Sciatic nerve (tissue), 2 donors: ENCODE data around the gene AGRP. TPM values are rescaled to one million over a fixed set of nuclear protein-coding genes. Genes with fewer than 3 reads are reported as not detected.
A peak's percentile ranks its signal among the peaks of the same experiment; 100 is the strongest.
"Not testable (repeated sequence)": the region's sequence is repeated elsewhere in the genome, so short reads cannot be mapped to it uniquely, and the experiment has no call there.

ENCODE experiments used
- ATAC-seq: fragments of 200-7000 bp; cut with Tn5 transposase; one replicate; pipeline ENCODE4 v1.9.1; 2020; ENCODE audit warnings: mild to moderate bottlenecking, moderate library complexity
- DNase-seq: peaks from one replicate; pipeline ENCODE4 v3.0.0-alpha.2; 2020; ENCODE audit warnings: low spot score
- intact Hi-C: fragments of 100-400 bp; cut with DNase I; formaldehyde crosslinking; loops from one replicate; pipeline ENCODE4 v1.14.2; 2022
- total RNA-seq: library from RNA; stranded (reverse); fragmentation: NEBNext Ultra II Directional; extraction: Animal tissue kit (Norgen Biotek cat#: 25700); gene quantifications from one replicate; pipeline ENCODE4 v1.2.1, GENCODE V29; 2021
- donor health status: DM: no; HTN: no; CAD: no.
- donor health status: DM: no; HTN: no; CAD: no.

Gene AGRP
- total RNA-seq: not detected

DNA sequence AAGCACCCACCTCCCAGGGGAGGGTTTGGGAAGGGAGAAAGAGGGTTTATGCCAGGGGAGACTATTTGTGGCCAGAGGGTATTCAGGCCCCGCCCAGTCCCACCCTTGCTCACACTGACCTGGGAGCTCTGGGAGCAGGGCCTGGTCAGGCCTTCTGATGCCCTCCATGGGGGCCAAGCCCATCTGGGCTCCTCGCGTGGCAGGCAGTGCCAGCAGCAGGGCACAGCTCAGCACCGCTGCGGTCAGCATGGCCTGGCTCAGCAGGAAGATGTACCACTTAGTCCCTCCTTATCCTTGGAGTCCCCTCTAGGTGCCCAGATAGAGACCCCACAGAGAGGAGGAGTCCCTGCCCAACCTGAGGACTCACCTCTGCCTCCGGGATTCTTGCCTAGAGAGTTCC, at the start of gene AGRP:
TSS of gene AGRP (minus strand) at position 398 of the 400 bp plus-strand sequence. CDS start at position 249, 149 bp downstream.
- no peak for DNase-seq

DNA sequence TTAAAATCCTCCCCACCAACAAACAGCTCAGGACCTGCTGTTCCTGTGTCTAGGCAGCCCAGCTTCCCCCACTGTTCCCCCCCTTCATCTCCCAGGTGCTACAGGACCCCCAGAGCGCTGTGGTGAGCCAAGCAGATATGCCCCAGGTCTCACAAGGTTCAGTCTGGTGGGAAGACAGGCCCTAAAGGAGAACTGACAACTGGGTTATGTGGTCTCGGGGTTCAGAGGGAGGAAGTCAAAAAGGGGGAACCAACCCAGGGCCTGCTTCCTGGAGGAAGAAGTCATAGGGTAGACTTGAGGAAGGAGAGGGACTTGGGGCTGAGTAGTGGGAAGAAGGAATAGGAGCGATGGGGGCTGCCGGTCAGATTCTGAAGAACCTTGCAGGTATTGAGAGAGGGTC, 47.9 kb upstream of the AGRP start:
- intact Hi-C loops: no loop called here
- ATAC-seq (peak; percentile 4), DNase-seq (no peak)

More for the DNA sequence above, at the start of gene AGRP:
- no peak for ATAC-seq
- intact Hi-C loops: no loop called here

DNA sequence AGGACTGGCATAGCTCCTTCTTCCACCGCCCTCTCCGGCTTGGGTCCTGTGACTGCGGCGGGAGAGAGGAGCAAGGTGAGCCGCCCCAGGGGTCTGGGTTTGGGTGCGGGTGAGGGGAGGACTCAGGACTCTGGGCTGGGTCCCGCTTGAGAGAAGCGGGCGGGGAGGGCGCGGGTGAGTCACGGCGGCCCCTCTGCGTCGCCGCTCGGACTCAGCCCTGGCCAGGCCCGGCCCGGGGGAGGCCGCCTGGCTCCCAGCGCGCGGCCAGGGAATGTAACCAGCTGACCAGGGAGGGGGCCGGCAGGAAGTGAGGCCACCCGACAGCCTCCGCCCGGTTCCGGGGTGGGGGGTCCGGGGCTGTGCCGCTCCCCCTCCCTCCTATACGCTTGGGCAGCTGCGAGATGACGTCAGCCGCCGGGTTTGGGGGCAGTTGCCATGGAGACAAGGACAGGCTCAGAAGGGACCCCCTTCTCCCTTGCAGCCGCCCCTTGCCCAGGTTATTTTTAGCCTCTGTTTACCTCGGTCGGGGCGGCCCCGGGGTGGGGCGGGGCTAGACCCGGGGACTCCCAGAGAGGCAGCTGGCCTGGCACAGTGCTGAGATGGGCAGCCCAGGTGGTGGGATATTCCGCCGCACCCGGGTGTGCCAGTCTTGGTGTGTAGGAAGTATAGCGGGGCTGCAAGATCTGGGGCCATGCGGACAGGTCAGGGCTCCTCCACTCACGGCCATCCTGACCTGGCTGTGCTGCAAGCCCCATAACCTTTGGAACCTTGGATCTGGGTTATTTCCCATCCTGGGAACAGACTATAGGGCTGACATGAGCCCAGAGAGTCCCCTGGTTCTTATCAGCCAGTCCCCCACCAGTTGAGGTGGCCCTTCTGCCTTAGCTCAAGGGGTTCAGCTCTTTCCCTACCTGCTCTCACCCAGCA, 46.9 kb upstream of the AGRP start:
- DNase-seq (peak; percentile 84), ATAC-seq (peak; percentile 85)
- intact Hi-C loops: no loop called here

DNA sequence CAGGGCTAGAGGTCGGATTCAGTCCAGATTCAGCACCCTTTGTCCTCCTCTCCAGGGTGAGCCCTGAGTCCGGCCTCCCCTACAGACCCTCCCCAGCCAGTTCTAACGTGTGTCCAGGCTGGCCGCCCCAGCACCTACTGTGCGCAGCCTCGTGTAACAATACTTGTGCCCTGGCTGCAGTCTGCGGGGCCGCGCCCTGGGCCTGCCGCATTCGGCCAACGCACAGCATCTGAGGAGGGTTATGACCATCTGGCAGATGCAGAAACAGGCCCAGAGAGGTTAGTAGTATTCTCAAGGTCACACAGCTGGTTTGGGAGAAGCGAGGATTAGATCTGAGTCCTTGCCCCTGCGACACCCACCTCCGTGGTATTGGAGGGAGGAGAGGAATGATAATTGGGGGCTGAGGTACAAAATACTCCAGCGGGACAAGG, 46.2 kb upstream of the AGRP start:
- DNase-seq (no peak), ATAC-seq (peak; percentile 19)
- intact Hi-C loops: loop anchor here (10.0 kb wide), 1 partner anchor 135 kb away; the partner anchor contains the start of genes ACD, C16orf86, ENKD1 and PARD6A

DNA sequence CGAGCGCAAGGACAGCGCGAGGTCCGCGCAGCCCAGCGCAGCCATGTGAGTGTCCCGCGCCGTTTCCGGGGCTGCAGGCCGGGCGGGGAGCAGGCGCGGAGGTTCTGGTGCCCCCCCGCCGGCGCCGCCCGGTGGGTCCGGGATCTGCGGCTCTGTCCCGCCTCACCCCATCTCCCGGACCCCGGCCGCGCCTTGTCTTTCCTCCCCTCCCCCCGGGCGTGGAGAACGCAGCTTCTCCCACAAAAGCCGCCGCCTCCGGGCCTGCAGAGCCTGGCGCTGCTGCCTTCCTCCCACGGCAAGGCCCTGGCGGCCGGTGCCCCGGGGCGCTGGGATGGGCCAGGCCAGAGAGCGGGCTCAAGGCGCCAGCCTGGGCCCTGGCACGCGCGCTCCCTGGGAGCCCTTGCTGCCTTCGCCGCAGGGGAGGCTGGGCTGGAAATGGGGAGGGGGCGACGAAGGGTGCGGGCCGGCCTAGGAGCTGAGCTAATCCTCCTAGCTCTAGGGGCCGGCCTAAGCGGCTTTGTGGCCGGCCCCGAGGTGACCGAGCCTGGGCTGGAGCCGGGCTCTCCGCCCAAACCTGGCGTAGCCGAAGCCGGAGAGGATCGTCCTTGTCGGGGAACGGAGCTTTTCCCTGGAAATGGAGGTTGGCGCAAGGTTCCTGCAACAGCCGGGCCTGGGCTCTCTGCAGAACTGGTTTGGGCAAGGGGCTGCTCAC, 45.7 kb upstream of the AGRP start:
- DNase-seq: peak; percentile 77
- ATAC-seq: peak; percentile 14
- intact Hi-C loops: loop anchor here (10.0 kb wide), 1 partner anchor 136 kb away; the partner anchor contains the start of genes ACD, C16orf86, ENKD1 and PARD6A

- DNase-seq (peak; percentile 80), ATAC-seq (peak; percentile 50)
- intact Hi-C loops: loop anchor here (10.0 kb wide), 1 partner anchor 136 kb away; the partner anchor contains the start of genes ACD, C16orf86, ENKD1 and PARD6A
Measured at GRCh38 chr16:67528222-67528869, 45.0 kb upstream of the AGRP start, which contains the start of gene RIPOR1. RIPOR1 (plus strand) TSS chr16:67528829; CDS start chr16:67538447, 9,618 bp downstream.

GRCh38 chr16:67526149-67526791, 42.9 kb upstream of the AGRP start:
- no peak for ATAC-seq
- DNase-seq: no peak
- intact Hi-C loops: loop anchor here (10.0 kb wide), 1 partner anchor 139 kb away; the partner anchor contains the start of genes ACD, C16orf86, ENKD1 and PARD6A

DNA sequence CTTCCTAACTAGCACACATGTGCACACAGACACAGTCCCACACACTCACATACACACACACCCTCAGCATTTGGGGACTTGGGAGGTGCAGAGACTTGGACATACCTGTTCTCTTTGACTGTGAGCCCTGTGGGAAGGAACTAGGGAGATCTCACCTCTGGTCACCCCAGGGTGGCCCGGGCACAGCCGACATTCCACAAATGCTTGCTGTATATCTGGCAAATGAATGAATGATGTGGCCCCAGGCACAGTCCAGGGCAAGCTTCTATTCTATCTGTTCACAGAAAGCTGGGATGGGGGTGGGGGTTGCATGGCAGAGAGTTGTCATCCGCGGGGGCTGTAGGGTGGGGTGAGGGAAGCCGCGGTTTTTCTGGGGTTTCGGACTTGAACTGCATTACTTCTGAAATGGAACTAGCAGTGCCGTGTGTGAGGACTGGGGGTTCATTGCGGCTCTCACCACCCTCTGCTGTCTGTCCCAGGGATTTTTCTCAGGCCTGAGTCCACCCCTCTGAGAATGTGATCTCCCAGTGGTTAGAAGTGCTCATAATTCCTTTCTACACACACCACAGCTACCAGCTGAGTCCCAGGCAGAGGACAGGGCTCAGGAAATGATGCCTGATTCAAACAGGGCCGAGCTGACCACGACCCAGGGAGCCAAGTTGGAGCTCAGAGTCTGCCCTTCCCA, 42.0 kb upstream of the AGRP start:
- no peak for DNase-seq
- intact Hi-C loops: loop anchor here (10.0 kb wide), 1 partner anchor 139 kb away; the partner anchor contains the start of genes ACD, C16orf86, ENKD1 and PARD6A
- no peak for ATAC-seq

DNA sequence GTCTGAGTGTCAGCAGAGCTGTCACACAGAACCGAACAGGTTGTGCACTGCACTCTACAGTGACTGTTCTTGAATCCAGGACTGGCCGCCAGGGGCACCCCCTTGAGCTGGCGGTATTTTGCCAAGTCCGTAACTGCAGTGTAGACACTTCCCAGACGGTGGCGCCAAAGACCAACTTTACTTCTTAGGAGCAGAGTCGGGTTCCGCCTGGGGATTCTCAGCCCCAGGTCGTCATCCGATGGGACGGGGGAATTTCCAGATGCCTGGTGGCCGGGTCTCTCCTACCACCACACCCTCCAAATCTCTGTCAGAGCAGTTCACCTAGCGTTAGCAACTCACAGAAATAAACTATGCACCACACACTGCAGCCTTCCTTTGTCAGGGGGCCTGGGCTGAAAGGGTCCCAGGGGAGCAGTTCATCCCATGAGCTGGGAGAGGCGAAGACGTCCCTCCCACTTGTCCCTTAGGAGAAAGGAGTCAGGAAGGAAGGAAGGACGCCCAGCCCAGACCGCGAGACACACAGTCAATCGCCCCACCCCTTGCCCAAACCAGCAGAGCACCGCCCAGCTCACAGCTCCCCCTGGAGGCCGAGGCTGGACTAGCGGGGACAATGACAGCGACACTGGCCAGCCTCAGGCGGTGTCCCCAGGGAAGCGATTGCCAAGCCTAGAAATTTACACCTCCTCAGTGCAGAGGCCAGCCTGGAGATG, 37.9 kb upstream of the AGRP start:
- peak; percentile 98 for DNase-seq

GRCh38 chr16:67519242-67519641, 35.9 kb upstream of the AGRP start:
- intact Hi-C loops: no loop called here
- no peak for ATAC-seq
- DNase-seq: no peak

More for the DNA sequence above, 37.9 kb upstream of the AGRP start:
- intact Hi-C loops: loop anchor here (10.0 kb wide), 1 partner anchor 144 kb away; the partner anchor contains the start of genes ACD, C16orf86, ENKD1 and PARD6A
- peak; percentile 93 for ATAC-seq

GRCh38 chr16:67518676-67519075, 35.3 kb upstream of the AGRP start:
- DNase-seq (no peak), ATAC-seq (no peak)
- intact Hi-C loops: no loop called here

GRCh38 chr16:67517661-67518423, 34.5 kb upstream of the AGRP start:
- DNase-seq (no peak), ATAC-seq (no peak)
- intact Hi-C loops: no loop called here

- intact Hi-C loops: no loop called here
- DNase-seq: no peak
- no peak for ATAC-seq
Measured at GRCh38 chr16:67517155-67517445, 33.8 kb upstream of the AGRP start.

GRCh38 chr16:67516296-67517154, 33.2 kb upstream of the AGRP start:
- intact Hi-C loops: no loop called here
- ATAC-seq: no peak
- no peak for DNase-seq

- peak; percentile 63 for ATAC-seq
- DNase-seq: peak; percentile 86
- intact Hi-C loops: no loop called here
Measured at GRCh38 chr16:67514382-67514828, 31.1 kb upstream of the AGRP start.

- ATAC-seq, intact Hi-C loops, DNase-seq: not testable (repeated sequence)
Measured at GRCh38 chr16:67513892-67514291, 30.5 kb upstream of the AGRP start.
